CD1c-positive myeloid dendritic cell (primary cell): ENCODE results near the gene COX17.
A peak's percentile ranks its signal among the peaks of the same experiment; 100 is the strongest.

Source experiments
- DNase-seq: peaks from one replicate; pipeline ENCODE4 v3.0.0-alpha.2; 2016; ENCODE audit errors: extremely low spot score

The COX17 gene

GRCh38 chr3:119675188-119675874, 1.9 kb downstream of the COX17 start:
- no peak for DNase-seq

GRCh38 chr3:119673875-119674274, 3.3 kb downstream of the COX17 start:
- DNase-seq = no peak

GRCh38 chr3:119672776-119673175, 4.4 kb downstream of the COX17 start:
- no peak for DNase-seq

DNA sequence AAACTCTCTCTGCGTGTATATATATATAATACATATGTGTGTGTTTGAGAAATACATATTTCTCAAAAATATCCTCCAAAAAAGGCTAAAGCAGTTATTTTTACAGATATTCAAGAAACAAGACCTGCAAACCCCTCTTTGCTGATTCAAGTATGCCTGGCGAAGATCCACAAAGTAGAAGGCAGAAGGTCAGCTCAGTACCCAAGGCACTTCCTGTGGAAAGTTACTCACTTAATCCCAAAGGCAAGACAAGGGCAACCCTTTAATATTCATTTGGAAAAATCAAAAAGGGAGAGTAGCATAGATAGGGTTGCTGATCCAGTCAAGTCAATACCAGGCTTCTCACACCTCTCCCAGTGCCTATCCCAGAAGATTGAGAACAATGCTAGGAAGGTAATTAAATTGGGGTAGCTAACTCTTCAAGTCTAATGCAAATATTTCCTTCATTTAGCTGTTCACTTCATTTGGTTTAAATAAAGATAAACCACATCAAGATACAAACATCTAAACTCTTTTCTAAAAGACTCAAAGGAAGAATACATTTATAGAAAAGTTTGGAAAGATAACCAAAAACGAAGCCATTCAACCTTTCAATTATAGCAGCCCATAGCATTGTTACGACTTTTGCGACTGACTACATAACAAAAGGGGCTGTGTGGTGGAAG, 7.2 kb downstream of the COX17 start:
- no peak for DNase-seq

DNA sequence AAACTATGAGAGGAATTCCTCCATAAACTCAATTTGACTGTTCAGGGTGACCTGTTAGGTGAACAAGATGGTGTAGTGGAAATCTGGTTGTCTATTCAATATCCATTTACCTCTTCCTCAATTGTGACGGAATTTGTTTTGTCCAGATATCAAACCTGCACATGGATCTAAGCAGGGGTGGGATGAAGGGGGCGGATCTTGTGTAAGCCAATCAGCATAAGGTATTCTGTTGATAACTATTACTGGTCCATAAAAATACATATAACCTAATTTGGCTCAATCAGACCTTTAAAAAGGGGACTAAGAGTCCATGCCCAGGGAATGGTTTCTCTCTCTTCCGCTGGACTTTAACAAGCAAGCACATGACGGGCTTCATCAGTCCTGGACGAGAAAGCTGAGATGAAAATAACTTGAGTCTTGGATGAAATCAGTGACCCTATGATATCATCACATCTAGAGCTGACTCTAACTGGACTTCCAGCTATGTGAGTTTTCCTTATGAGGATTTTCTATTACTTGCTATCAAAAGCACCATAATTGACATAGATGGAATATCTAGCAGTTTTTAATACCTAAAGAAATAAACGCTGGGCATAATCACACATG, 11.1 kb downstream of the COX17 start:
- no peak for DNase-seq

DNA sequence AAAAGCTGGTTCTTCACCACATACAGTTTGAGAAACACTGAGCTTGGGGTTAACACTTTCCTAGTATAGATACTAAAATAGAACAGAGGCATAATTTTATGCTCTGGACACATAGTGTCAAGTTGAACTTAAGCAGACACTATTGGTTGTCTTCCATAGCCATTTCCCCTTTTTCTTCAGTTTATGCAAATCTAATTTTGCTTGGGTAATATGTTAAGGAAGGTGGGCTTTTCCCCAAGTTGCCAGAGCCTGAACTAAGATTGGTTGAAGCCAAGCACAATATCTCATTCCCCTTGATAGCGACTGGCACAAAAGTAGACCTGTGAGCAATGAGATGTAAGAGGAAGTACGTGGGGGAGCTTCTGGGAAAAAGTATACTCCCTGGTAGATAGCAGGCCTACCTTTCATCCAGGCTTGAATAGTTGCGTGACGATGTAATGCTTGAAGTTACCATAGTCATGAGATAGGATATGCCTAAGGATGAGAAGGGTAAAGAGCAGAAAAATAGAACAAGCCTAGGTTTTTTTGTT, 12.3 kb downstream of the COX17 start:
- DNase-seq = peak; percentile 31

- DNase-seq = no peak
These were observed 12.8 kb downstream of the COX17 start for GRCh38 chr3:119664370-119664769.

DNA sequence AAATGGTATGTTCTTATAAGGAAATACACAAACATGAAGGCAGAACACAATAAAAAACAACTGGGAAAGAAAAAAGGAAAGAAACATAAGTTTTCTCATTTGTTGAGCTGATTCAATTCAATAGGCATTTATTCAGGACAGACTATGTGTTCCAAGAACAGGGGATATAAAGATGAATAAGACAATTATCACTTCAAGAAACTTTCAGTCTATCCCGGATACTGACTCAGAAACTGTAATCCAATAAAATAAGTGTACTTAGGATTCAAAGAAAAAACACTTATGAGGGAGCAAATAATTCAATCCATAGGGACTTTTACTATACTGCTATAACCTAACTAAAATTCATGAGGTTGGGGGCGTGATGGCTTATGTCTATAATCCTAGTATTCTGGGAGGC, 13.3 kb downstream of the COX17 start:
- no peak for DNase-seq

- no peak for DNase-seq
These were observed 14.4 kb downstream of the COX17 start for GRCh38 chr3:119662604-119663373.

GRCh38 chr3:119660474-119661440, 16.4 kb downstream of the COX17 start, which contains the start of gene POPDC2:
Gene POPDC2 (minus strand): TSS chr3:119660589. CDS start chr3:119660423, 166 bp downstream.
- DNase-seq = no peak

- peak; percentile 67 for DNase-seq
These were observed 17.5 kb downstream of the COX17 start for GRCh38 chr3:119659606-119660291.

GRCh38 chr3:119658994-119659393, 18.2 kb downstream of the COX17 start:
- DNase-seq = no peak

DNA sequence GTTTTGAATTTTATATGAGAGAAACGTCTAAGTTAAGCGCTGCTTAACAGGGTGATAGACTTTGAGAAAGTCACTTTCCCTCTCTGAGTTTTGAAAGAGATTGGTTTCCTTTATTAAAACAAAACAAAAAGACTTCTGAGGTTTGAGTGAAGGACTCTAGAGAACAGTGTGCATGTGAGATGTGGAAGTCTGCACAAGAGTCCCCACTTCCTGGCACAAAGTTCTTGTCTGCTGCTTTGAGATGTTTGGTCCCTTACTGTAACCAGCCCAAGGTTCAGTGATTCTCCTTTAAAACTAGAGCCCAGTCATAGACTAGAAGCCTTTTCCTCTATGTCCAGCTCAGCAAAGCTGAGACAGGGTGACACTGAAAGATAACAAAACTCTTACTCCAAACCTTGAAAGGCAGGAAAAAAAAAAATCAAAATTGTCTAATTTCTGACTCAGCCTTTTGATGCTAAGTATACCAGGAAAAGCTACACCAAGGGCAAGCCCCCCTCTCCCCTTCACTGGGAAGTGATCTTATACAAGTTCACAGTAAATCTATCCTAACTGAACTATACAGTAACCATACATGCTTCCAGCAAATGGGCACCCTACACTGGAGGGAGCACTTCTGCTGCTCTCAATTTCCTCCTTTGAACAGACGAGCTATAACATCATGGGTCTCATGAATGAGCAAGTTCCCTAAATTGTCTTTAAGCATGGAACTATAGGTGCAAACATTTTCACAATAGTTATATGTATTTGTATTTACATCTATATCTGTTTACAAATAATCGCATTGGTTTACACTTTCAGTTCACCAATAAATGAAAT, 19.1 kb downstream of the COX17 start:
- DNase-seq = peak; percentile 70

DNA sequence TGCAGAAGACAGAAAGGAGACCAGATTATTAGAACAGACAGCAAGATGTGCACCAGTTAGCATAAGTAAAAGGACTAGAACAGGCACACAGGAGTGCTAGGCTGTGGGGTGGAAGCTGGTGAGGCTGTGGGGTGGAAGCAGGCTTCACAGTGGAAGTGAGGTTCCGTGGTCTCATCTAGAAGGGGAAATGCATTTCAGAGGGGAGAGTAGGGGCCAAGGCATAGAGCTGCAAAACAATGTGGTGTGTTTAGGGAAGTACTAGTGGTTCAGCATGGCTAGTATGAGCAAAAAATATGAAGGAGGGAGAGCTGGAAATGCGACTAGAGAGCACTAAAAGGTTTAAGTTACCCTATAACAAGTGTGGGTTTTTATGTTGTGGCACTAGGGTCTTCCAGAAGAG, 23.3 kb downstream of the COX17 start:
- DNase-seq = no peak

DNA sequence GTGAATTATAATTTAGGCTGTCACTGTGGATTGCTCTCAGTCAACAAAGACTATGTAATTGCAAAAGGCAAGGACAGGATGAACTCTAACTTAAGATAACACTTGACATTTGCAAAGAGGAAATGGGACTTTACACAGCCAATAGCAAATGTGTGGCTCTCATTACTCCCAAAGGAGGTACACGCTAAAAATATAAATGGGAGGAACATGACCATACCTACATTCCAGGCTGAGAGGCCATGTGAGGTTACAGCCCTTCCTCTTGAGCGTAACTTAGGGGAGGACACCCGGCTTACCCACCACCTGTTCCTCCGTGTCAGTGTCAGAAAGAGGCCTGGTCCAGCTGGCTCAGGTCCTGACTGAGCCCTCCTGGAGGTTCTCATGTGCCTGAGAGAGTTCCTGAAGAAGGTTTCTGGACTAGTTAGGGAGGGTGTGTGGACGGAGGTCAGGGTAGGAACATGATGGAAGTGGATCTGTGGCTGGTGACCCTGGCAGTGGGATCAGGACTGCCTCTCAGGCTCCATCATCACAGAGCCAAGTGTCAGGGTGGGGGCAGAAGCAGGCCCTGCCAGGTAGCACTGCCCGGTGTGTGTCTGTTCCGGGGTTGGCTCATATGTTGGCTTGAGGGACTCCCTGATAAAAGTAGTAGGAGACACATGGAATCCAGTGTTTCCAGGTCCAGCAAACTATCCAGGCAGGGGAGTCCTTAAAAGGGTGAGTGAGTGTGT, 24.7 kb downstream of the COX17 start:
- DNase-seq = no peak

DNA sequence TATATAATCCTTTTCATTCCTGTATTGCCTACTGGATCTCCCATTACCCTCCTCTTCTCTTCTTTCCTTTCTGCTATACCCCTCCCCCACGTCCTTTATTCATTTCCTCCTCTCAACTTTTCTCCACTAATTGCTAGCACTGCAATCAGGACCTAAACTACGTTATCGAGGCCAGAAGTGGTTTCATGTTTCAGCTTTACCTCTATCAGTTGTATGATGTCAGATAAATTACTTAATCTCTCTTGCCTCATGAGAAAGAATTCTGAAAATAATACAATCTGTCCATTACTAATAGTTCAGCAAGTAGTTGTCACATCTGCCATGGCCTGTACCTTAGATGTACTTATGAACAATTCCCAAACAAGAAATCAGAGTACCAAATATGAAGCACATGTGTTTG, 27.4 kb downstream of the COX17 start:
- no peak for DNase-seq

GRCh38 chr3:119647843-119648575, 29.2 kb downstream of the COX17 start:
- DNase-seq = no peak

DNA sequence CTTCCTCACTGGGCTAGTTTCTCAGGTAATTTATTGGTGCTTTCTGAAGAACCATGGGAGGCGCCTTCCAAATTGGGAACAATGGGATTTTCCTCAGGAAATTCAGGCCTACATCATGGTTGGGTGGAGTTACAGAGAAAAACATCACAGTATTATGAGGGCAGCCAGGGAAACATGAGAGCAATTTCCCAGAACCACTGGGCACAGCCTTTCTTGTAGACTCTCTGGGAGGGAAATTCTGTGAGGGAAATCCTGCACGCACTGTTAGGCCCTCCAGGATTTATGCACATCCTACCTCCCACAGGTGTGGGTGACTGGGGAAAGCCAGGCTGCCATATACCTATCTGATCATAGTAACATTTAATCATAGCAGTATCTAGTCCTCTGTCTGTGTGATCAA, 30.0 kb downstream of the COX17 start:
- no peak for DNase-seq
